Measurements from ENCODE around the gene AGT.
"Not testable (repeated sequence)": the region's sequence is repeated elsewhere in the genome, so short reads cannot be mapped to it uniquely, and the experiment has no call there.

The AGT gene

GRCh38 chr1:230684998-230685397, 28.9 kb downstream of the AGT start:
- no peak for DNase-seq

GRCh38 chr1:230684146-230684545, 29.8 kb downstream of the AGT start:
- no peak for DNase-seq

- no peak for DNase-seq
Measured at GRCh38 chr1:230682882-230683610, 30.9 kb downstream of the AGT start.

GRCh38 chr1:230682274-230682673, 31.6 kb downstream of the AGT start:
- no peak for DNase-seq

- peak; percentile 55 for DNase-seq
Measured at GRCh38 chr1:230681599-230681998, 32.3 kb downstream of the AGT start.

- no peak for DNase-seq
Measured at GRCh38 chr1:230680300-230681025, 33.5 kb downstream of the AGT start.

GRCh38 chr1:230679825-230680224, 34.1 kb downstream of the AGT start:
- no peak for DNase-seq

- no peak for DNase-seq
Measured at GRCh38 chr1:230679192-230679591, 34.7 kb downstream of the AGT start.

GRCh38 chr1:230677200-230677599, 36.7 kb downstream of the AGT start:
- DNase-seq: no peak

GRCh38 chr1:230674581-230674980, 39.3 kb downstream of the AGT start:
- no peak for DNase-seq

GRCh38 chr1:230669543-230669942, 44.4 kb downstream of the AGT start:
- no peak for DNase-seq

- DNase-seq: no peak
Measured at GRCh38 chr1:230668227-230668626, 45.7 kb downstream of the AGT start.

GRCh38 chr1:230661976-230662375, 51.9 kb downstream of the AGT start:
- no peak for DNase-seq

GRCh38 chr1:230658691-230659090, 55.2 kb downstream of the AGT start:
- no peak for DNase-seq

- DNase-seq: not testable (repeated sequence)
Measured at GRCh38 chr1:230658103-230658502, 55.8 kb downstream of the AGT start.

GRCh38 chr1:230656719-230657118, 57.2 kb downstream of the AGT start:
- DNase-seq: not testable (repeated sequence)
